ENCODE data around the gene FCRL4.

- TF ChIP-seq, protein P1, sequence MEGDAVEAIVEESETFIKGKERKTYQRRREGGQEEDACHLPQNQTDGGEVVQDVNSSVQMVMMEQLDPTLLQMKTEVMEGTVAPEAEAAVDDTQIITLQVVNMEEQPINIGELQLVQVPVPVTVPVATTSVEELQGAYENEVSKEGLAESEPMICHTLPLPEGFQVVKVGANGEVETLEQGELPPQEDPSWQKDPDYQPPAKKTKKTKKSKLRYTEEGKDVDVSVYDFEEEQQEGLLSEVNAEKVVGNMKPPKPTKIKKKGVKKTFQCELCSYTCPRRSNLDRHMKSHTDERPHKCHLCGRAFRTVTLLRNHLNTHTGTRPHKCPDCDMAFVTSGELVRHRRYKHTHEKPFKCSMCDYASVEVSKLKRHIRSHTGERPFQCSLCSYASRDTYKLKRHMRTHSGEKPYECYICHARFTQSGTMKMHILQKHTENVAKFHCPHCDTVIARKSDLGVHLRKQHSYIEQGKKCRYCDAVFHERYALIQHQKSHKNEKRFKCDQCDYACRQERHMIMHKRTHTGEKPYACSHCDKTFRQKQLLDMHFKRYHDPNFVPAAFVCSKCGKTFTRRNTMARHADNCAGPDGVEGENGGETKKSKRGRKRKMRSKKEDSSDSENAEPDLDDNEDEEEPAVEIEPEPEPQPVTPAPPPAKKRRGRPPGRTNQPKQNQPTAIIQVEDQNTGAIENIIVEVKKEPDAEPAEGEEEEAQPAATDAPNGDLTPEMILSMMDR (IDR thresholded peaks at IDR 0.05), result no peak
- TF ChIP-seq POLR2A (IDR thresholded peaks at IDR 0.05), result no peak
Observed at GRCh38 chr1:157540160-157540748, 57.6 kb downstream of the FCRL4 start.

All from right lobe of liver (tissue), 4 donors.